Adrenal gland (tissue), 12 donors: ENCODE data around the gene TAF11L5. TPM values are rescaled to one million over a fixed set of nuclear protein-coding genes. Genes with fewer than 3 reads are reported as not detected.
"Not testable (repeated sequence)": the region's sequence is repeated elsewhere in the genome, so short reads cannot be mapped to it uniquely, and the experiment has no call there.

Experiments
- DNase-seq, 7 donors: peaks; one replicate each; pipeline ENCODE4 v3.0.0-alpha.2; 2019 to 2020
- H3K27ac ChIP-seq, 5 donors: fragments of 200-600 bp; sonication (generic) in 4 of 5; 1 replicate in 3 of 5; 2 replicates in 2 of 5; pipeline versions ENCODE4 v1.5.1 to v1.8.0; 2016 to 2020; ENCODE audit warnings: mild to moderate bottlenecking in 1 of 5
- H3K27me3 ChIP-seq: fragments of 200-600 bp; 2 replicates; pipeline ENCODE4 v1.8.0; 2021
- H3K36me3 ChIP-seq, 2 donors: fragments of 200-600 bp; replicated peaks in 1 of 2; 1 replicate in 1 of 2; 2 replicates in 1 of 2; pipeline versions ENCODE4 v1.5.1 to v1.8.0; 2018 to 2022
- H3K4me1 ChIP-seq, 2 donors: fragments of 200-600 bp; replicated peaks in 1 of 2; 1 replicate in 1 of 2; 2 replicates in 1 of 2; pipeline versions ENCODE4 v1.5.1 to v1.8.0; 2018 to 2021
- H3K4me3 ChIP-seq, 4 donors: fragments of 200-600 bp; sonication (generic) in 3 of 4; one replicate each; pipeline ENCODE4 v1.5.1; 2016 to 2018
- H3K9me3 ChIP-seq, 3 donors: fragments of 200-600 bp; sonication (generic) in 1 of 3; replicated peaks in 1 of 3; 1 replicate in 2 of 3; 2 replicates in 1 of 3; pipeline versions ENCODE4 v1.5.1 to v1.8.0; 2016 to 2021
- CTCF ChIP-seq, 6 experiments: fragments of 450-650 bp in 4 of 6; fragments of 200-600 bp in 2 of 6; sonication (generic) in 1 of 6; IDR thresholded peaks; 1 replicate in 5 of 6; 2 replicates in 1 of 6; pipeline versions ENCODE4 v1.5.1 to v1.8.0; 2016 to 2021; ENCODE audit warnings: antibody characterized with exemption in 6 of 6, mild to moderate bottlenecking in 2 of 6, moderate library complexity in 1 of 6
- POLR2A ChIP-seq, 2 donors: fragments of 450-650 bp; IDR thresholded peaks; one replicate each; pipeline ENCODE4 v1.6.1; 2017; ENCODE audit warnings: antibody characterized with exemption in 2 of 2, mild to moderate bottlenecking in 2 of 2, moderate library complexity in 1 of 2
- WGBS, 4 donors: extraction: QIAGEN DNeasy Blood & Tissue Kit in 2 of 4; methylation state at CpG; one replicate each; pipeline versions ENCODE4 v1.1.5 to v1.1.7; 2013 to 2017; 5-methylcytosine and 5-hydroxymethylcytosine counted together
- intact Hi-C, 2 donors: fragments of 100-400 bp; cut with DNase I; formaldehyde crosslinking; loops; one replicate each; pipeline versions ENCODE4 v1.14.1 to v1.15.0; 2022 to 2023
- polyA plus RNA-seq, 3 donors: library from polyadenylated mRNA; stranded (reverse); fragments of 200-250 nt in 2 of 3; fragments of 350-450 nt in 1 of 3; fragmentation: Illumina TruSeq in 1 of 3; extraction: RNeasy Lipid Tissue Mini Kit (QIAGEN cat#74804) in 1 of 3; gene quantifications; one replicate each; pipeline ENCODE4 v1.2.3, GENCODE V29; 2013 to 2014
- total RNA-seq, 9 donors: library from RNA; depleted of rRNA in 4 of 9; stranded (reverse); fragments of >200 nt in 4 of 9; fragments of 120-200 nt in 1 of 9; fragmentation: NEBNext Ultra II Directional in 1 of 9; extraction: Animal tissue kit (Norgen Biotek cat#: 25700) in 1 of 9; gene quantifications; one replicate each; pipeline versions ENCODE4 v1.1.0 to v1.2.4, GENCODE V29; 2013 to 2023
- donor health status: healthy with polysubstance abuse.
- donor health status: Bipolar disorder and iron deficiency.
- donor health status: DM: yes; HTN: yes; CAD: no.
- donor health status: DM: no; HTN: no; CAD: no.
- donor health status: DM: no; HTN: no; CAD: no.
- donor health status: DM: yes; HTN: yes; CAD: no.

The TAF11L5 gene
- total and polyA plus RNA-seq, 12 donors, result not detected

GRCh38 chr5:17487174-17487512, 37.9 kb upstream of the TAF11L5 start:
- DNase-seq, result no peak

GRCh38 chr5:17491257-17491656, 33.8 kb upstream of the TAF11L5 start:
- DNase-seq, H3K4me1 ChIP-seq, H3K36me3 ChIP-seq, intact Hi-C loops, H3K27ac ChIP-seq, H3K27me3 ChIP-seq, H3K9me3 ChIP-seq, H3K4me3 ChIP-seq: not testable (repeated sequence)
- WGBS, 4 donors, result 94 to 96% (median 95%) methylated on average over 9 to 23 of the region's 23 CpGs

More at GRCh38 chr5:17487174-17487512, 37.9 kb upstream of the TAF11L5 start:
- Histone ChIP-seq H3K4me3 (no peak overlapping the region), H3K36me3 (no peaks in the 10 kb centered on the region), H3K27ac (no peak overlapping the region), H3K4me1 (no peaks in the 10 kb centered on the region), H3K27me3 (no peaks in the 10 kb centered on the region), H3K9me3 (no peaks in the 10 kb centered on the region)
- TF ChIP-seq POLR2A (IDR thresholded peaks at IDR 0.05) (no peak), CTCF (IDR thresholded peaks at IDR 0.05) (no peak)
- 82 to 91% (median 87%) methylated on average over 1 of the region's 1 CpG for WGBS, 4 donors
- intact Hi-C loops, result no loop called here

- no peak for DNase-seq
- Histone ChIP-seq H3K4me3 (no peak overlapping the region), H3K27ac (no peak overlapping the region), H3K9me3 (no peaks in the 10 kb centered on the region), H3K36me3 (no peaks in the 10 kb centered on the region), H3K4me1 (no peaks in the 10 kb centered on the region), H3K27me3 (no peaks in the 10 kb centered on the region)
- intact Hi-C loops, result no loop called here
- WGBS, 4 donors, result 81 to 89% (median 85%) methylated on average over 3 of the region's 3 CpGs
- TF ChIP-seq POLR2A (IDR thresholded peaks at IDR 0.05), result no peak
- no peak for TF ChIP-seq CTCF (IDR thresholded peaks at IDR 0.05)
These were observed 32.3 kb upstream of the TAF11L5 start for GRCh38 chr5:17492770-17493169.

- H3K4me3 ChIP-seq, result no peak overlapping the region
- no peaks in the 10 kb centered on the region for H3K9me3 ChIP-seq
- H3K36me3 ChIP-seq, result no peaks in the 10 kb centered on the region
- no peaks in the 10 kb centered on the region for H3K4me1 ChIP-seq
- intact Hi-C loops, result no loop called here
- 49 to 75% (median 68%) methylated on average over 4 of the region's 4 CpGs for WGBS, 4 donors
- no peak overlapping the region for H3K27ac ChIP-seq
- no peak for DNase-seq
- TF ChIP-seq CTCF (IDR thresholded peaks at IDR 0.05), result no peak
- no peak for TF ChIP-seq POLR2A (IDR thresholded peaks at IDR 0.05)
- no peaks in the 10 kb centered on the region for H3K27me3 ChIP-seq
These were observed 27.6 kb upstream of the TAF11L5 start for GRCh38 chr5:17497446-17497845.

- H3K4me1 ChIP-seq, DNase-seq, H3K27ac ChIP-seq, intact Hi-C loops, H3K9me3 ChIP-seq, H3K36me3 ChIP-seq, H3K4me3 ChIP-seq, H3K27me3 ChIP-seq: not testable (repeated sequence)
- WGBS, 4 donors, result 77 to 89% (median 86%) methylated on average over 8 of the region's 8 CpGs
These were observed 27.1 kb upstream of the TAF11L5 start, which contains the start of gene TAF11L2 for GRCh38 chr5:17497931-17498330. Gene TAF11L2 (plus strand): TSS chr5:17498231.
